GM18519 (cell line): ENCODE results near the gene GAS1.

Experiments used
- ATAC-seq: cut with Tn5 transposase; IDR thresholded peaks from one replicate; pipeline ENCODE4 v1.9.1; 2021; ENCODE audit warnings: mild to moderate bottlenecking, moderate library complexity; ENCODE audit not compliant: unreplicated experiment, low FRiP score

Gene GAS1

GRCh38 chr9:86926145-86926544 is 21.2 kb downstream of the GAS1 start:
- ATAC-seq, result no peak

- ATAC-seq, result no peak
Observed at GRCh38 chr9:86925686-86926085, 21.6 kb downstream of the GAS1 start.

DNA sequence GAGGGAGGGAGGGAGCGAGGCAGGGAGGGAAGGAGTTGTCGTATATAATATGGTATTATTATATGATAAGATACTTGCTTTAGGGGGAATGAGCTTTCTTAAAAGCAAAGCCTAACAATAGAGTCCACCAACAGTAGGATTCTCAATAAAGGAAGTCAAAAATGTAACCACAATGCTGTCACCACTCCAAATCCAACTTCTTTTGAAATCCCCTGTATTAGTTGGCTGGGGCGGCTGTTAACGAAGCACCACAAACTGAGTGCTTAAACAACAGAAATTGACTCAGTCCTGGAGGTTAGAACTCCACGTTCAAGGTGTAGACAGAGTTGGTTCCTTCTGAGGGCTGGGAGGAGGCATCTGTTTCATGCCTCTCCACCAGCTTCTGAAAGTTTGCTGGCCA is 23.1 kb downstream of the GAS1 start:
- no peak for ATAC-seq

GRCh38 chr9:86921151-86921923 is 26.0 kb downstream of the GAS1 start:
- ATAC-seq, result no peak

- ATAC-seq, result no peak
Observed at GRCh38 chr9:86918556-86918955, 28.8 kb downstream of the GAS1 start.

GRCh38 chr9:86912210-86912609 is 35.1 kb downstream of the GAS1 start:
- no peak for ATAC-seq

DNA sequence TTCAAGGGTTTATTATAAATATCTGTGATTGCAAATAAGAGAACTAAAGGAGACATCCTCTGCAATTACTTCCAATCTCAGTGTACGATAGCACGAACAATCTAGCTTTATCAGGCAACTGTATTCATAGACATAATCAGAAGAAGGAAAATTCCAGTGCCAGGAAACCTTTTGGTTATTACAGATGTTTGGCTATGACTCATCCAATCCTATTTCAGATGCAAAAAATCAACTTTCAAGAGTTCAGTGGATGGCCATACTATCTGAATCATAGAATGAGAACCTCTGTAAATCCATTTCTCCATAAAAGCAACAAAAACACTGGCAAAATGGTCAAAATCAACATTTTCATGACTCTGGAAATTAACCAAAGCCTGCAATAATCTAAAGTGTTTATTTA is 37.9 kb downstream of the GAS1 start:
- no peak for ATAC-seq

GRCh38 chr9:86908261-86908660 is 39.0 kb downstream of the GAS1 start:
- ATAC-seq, result no peak

- ATAC-seq, result no peak
Observed at GRCh38 chr9:86907346-86907745, 40.0 kb downstream of the GAS1 start.

- no peak for ATAC-seq
Observed at GRCh38 chr9:86903734-86904085, 43.6 kb downstream of the GAS1 start.

DNA sequence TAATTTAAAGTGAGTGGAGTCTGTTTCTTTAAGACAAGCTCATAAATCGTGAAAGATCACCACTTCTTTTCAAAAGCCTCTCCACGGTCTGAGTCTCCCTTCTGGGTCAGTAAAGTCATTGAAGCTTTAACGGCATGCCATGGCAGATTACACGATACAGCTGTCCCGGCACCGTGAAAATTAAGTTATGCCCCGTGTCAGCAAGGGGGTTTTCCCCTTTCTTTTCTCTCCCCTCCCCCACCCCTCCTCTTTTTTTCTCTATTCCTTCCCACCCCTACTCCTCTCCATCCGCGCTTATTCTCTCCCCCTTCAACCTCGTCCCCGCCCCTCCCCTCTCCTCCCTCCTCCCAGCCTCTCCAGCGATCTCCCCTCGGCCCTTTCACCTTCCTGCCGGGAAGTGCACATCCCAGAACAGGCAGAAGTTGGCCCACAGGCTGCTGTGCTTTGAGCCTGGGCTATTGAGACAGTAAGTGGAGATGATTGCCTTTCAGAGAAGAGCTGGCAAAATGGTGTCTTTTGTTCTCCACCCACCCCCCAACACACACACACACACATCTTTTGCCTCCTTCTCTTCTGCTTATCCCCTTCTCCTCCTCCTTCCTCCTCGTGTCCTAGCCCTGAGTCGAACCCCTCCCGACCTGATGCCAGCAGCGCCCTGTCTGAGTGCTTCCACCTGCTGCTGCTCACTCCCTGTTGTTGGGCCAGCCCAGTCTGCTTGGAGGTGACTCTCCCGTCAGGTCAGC is 44.1 kb downstream of the GAS1 start:
- ATAC-seq, result no peak

- no peak for ATAC-seq
Observed at GRCh38 chr9:86902586-86902985, 44.7 kb downstream of the GAS1 start.

DNA sequence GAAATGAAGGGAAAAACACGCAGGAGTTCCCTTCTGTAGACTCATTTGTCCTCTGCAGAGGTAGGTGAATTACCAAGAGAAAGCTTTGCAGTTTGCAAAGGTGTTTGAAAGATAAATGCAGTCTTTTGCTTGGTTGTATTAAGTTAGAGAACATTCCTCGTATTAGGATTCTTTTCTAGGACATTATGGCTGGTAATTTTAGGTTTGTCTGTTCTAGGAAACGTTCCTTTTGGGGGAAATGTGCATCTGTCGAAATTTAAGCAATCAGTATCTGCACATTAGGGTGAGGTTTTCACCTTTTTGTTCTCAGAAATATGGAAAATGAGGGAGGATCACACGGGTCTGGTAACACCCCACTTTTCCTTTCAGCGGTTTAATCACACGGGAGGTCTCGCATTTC is 45.1 kb downstream of the GAS1 start:
- ATAC-seq, result no peak

DNA sequence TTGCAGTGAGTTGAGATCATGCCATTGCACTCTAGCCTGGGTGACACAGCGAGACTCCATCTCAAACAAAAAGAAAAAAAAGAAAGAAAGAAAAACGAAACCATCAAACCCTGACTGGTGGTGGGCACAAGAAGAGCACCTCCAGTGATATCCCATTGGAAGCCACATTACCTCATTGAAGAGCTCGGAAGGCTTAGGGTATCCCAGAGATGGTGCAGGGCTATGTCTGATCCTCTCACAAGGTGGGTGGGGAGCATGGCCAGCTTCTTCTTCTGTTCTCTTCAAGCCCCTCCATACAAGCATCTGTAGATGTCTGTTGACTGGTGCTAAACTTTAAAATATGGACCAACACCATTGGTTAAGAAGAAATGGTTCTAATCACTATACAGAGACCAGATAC is 45.8 kb downstream of the GAS1 start:
- ATAC-seq, result no peak
